ENCODE measurements around the gene GRIA4.
"Not testable (repeated sequence)": the region's sequence is repeated elsewhere in the genome, so short reads cannot be mapped to it uniquely, and the experiment has no call there.

GRIA4 gene

DNA sequence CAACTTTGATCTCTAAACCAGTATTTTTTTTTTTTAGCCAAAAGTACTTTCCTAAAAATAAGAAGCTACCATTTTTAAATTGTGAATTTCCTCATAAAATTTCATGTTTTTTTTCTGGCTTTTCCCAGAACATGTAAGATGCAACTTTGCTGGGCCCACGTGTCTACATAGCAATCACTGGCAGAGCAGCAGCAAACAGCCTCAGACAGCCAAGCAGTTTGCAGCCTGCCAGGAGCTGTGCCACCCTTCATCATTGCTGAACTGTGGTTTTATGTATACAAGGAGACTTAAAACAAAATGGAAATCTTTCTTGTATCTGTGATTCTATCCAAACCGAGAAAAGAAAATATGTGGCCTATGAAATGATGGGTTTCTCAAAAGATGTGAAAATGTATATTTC lies 110.2 kb downstream of the GRIA4 start:
- DNase-seq (ENCODE audit: low read depth) = no peak

DNA sequence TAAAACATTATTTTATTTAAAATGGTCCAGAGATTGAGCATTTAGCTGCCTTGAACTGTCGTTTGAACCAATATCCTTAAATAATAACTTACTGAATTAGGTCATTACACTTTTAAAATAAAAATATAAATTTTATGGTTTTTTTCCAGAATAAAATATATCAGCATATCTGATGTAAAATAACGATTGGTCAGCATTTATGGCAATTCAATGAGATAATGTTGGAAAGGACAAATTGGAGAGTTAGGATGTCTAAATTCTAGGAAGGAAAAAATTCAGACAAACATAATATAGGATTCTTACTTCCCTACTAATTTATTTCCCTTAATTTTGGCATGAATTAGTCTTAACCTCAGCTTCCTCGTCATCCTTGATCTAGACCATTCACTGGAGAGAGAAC lies 113.4 kb downstream of the GRIA4 start:
- no peak for DNase-seq (ENCODE audit: low read depth)

GRCh38 chr11:105732611-105733010 lies 122.7 kb downstream of the GRIA4 start:
- DNase-seq (ENCODE audit: low read depth) = no peak

GRCh38 chr11:105734426-105734825 lies 124.6 kb downstream of the GRIA4 start:
- DNase-seq (ENCODE audit: low read depth) = no peak

DNA sequence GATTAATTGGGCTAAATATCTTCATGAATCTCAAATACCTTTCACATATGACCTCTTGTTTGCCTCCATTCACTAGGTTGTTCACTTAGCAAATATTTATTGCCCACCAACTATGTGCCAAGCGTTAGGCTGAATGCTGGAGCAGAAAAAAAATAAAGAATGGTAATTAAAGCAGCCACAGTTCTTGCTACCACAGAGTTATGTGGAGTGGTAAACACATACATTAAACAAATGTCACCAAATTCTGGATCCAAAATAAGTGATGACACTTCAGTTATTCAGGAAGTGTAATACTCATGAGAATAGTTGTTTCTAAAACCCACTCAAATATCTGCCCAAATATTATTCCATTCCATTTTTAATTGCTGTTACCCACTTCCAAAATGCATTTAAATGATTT lies 128.4 kb downstream of the GRIA4 start:
- DNase-seq (ENCODE audit: low read depth) = no peak

DNA sequence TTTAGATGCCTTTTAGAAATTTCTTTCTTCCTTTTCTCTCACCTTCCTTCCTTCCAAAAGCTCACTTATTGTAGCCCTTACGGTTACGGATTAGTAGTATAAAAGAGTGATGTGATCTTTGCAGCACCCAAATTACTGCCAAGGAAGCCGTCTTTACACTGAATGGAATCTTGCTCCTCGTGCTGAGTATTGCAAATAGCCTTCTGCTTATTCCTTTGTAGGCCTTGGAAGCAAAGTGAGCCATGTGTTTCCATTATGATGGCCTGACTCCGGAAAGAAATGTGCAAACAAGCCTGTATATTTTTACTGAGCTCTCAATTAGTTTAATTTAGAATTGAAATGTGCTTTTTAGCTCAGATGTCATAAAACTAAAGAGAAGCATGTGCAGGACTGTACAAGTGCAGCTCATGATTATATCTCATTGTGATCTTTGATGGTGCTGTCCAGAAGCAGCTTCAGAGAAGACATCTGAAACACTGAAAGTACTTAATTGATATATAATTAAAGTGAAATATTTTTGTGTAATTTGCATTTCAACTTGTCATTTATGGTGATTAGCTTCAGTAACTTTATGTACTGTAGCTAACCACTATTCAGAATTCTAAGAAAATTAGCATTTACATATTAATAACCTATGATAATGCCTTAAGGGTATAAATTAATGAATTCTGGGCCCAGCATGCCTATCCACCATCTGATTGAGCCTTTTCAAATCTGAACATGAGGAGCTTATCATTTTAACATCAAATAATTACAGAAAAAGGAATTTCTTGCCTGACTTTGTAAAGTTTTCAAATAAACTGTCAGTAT lies 129.3 kb downstream of the GRIA4 start:
- DNase-seq (ENCODE audit: low read depth) = no peak

GRCh38 chr11:105740164-105740903 lies 130.5 kb downstream of the GRIA4 start:
- no peak for DNase-seq (ENCODE audit: low read depth)

GRCh38 chr11:105741488-105742020 lies 131.7 kb downstream of the GRIA4 start:
- DNase-seq (ENCODE audit: low read depth) = no peak

- no peak for DNase-seq (ENCODE audit: low read depth)
Observed at GRCh38 chr11:105754260-105754659, 144.4 kb downstream of the GRIA4 start.

- no peak for DNase-seq (ENCODE audit: low read depth)
Observed at GRCh38 chr11:105754716-105755115, 144.8 kb downstream of the GRIA4 start.

DNA sequence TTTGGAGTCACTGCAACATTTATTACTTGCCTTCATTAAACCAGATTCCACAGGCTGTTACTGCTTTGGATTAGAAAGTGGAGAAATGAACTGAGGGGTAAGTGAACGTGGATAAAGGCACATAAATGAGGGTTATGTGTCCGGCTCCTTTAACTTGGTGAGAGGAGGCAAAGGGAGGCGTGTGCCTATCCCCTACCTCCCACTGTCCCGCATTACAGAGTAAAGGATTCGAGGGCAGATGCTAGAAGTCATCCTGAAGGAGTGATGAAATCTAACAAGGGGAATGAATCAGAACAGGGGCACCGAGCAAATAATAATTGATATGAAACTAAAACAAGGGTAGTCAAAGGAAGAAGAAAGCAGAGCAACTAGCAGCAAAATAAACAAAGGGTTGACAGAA lies 147.2 kb downstream of the GRIA4 start:
- no peak for DNase-seq (ENCODE audit: low read depth)

- DNase-seq (ENCODE audit: low read depth) = no peak
Observed at GRCh38 chr11:105763594-105763993, 153.7 kb downstream of the GRIA4 start.

GRCh38 chr11:105767931-105768330 lies 158.1 kb downstream of the GRIA4 start:
- DNase-seq (ENCODE audit: low read depth) = no peak

GRCh38 chr11:105769627-105770026 lies 159.8 kb downstream of the GRIA4 start:
- DNase-seq (ENCODE audit: low read depth) = no peak

GRCh38 chr11:105773452-105773851 lies 163.6 kb downstream of the GRIA4 start:
- DNase-seq (ENCODE audit: low read depth) = not testable (repeated sequence)

- no peak for DNase-seq (ENCODE audit: low read depth)
Observed at GRCh38 chr11:105774899-105775298, 165.0 kb downstream of the GRIA4 start.

DNA sequence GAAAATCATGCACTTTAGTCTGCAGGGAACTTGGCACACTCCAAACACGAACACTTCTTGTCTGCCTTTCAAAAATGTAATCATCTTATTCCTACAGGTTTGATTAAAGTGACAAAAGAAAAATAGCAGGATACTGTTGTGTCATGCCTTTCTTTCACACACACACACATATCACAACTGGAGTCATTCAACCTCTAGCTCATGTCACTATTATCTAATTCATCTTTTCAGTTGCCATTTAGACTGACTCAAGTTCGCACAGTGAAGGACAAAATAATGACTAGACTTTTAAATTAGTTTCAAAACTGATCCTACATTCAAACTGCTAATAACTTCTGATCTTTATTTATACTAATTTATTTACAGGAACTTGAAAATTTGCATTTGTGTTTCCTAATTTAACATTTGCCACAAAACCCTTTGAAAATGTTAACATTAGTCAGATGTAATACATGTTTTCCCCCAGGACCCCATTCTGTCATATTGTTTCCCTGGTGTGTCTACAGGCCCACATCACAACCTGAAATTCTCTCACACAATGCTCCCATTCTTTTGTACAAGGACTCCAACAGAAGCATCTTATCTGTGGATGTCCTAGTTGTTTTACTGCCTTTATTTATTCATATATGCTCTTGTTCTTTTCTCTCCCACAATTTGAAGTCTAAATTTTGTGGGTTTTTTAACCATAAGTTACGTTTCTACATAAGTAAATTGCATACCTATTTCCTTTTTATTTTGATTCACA lies 171.1 kb downstream of the GRIA4 start:
- no peak for DNase-seq (ENCODE audit: low read depth)

GRCh38 chr11:105781807-105782206 lies 171.9 kb downstream of the GRIA4 start:
- no peak for DNase-seq (ENCODE audit: low read depth)

DNA sequence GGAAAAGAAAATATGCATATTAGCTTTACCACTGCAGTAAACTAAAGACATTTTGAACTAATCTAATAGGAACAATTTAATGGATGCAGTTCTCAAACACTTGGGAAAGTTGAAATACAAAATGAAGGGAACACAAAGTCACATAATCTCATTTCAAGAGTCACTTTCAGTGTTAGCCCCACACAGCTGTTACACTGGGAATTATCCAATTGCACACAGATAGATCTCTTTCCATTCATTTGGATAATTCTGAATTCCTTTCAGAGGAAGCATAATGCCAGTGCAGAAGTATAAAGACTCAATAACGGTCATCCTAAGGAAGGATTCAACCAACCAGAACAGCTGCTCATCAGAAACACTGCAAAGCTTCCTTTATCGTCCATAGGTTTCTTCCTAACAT lies 173.3 kb downstream of the GRIA4 start:
- no peak for DNase-seq (ENCODE audit: low read depth)

- not testable (repeated sequence) for DNase-seq (ENCODE audit: low read depth)
Observed at GRCh38 chr11:105785850-105786249, 176.0 kb downstream of the GRIA4 start.

DNA sequence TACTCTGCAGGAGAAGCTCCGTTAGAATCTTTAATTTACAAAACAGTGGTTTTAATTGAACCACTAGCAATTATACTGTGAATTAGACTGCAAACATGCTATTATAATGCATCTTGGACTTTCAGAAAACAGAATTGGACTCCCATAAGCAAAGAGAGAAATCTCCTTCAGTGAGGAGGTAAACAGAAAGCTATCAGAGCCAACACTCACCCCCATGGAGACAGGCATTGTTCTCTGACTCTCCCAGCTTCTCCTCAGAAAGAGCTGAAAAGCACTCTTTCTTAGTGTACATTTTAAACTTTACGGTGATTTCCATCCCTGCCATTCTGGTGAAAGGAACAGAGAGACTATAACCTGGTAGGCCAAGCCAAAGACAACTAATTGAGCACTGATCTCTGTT lies 176.9 kb downstream of the GRIA4 start:
- no peak for DNase-seq (ENCODE audit: low read depth)

- no peak for DNase-seq (ENCODE audit: low read depth)
Observed at GRCh38 chr11:105789579-105790420, 179.9 kb downstream of the GRIA4 start.
